ENCODE results near the gene MLLT1.

- no peak for TF ChIP-seq POLR2A (IDR thresholded peaks at IDR 0.05; ENCODE audit: borderline replicate concordance, extremely low read depth, insufficient read depth, insufficient read length)
- TF ChIP-seq CTCF (IDR thresholded peaks at IDR 0.05 in 2 of 3, conservative IDR thresholded peaks at IDR 0.05 in 1 of 3; ENCODE audit: borderline replicate concordance in 1 of 3, insufficient read depth in 1 of 3, low read depth in 2 of 3, low read length in 2 of 3), result no peak
- TF ChIP-seq MAX (IDR thresholded peaks at IDR 0.05), result no peak
- no peak for TF ChIP-seq POLR2AphosphoS5 (IDR thresholded peaks at IDR 0.05; ENCODE audit: low read depth, low read length)
- TF ChIP-seq, protein P1, sequence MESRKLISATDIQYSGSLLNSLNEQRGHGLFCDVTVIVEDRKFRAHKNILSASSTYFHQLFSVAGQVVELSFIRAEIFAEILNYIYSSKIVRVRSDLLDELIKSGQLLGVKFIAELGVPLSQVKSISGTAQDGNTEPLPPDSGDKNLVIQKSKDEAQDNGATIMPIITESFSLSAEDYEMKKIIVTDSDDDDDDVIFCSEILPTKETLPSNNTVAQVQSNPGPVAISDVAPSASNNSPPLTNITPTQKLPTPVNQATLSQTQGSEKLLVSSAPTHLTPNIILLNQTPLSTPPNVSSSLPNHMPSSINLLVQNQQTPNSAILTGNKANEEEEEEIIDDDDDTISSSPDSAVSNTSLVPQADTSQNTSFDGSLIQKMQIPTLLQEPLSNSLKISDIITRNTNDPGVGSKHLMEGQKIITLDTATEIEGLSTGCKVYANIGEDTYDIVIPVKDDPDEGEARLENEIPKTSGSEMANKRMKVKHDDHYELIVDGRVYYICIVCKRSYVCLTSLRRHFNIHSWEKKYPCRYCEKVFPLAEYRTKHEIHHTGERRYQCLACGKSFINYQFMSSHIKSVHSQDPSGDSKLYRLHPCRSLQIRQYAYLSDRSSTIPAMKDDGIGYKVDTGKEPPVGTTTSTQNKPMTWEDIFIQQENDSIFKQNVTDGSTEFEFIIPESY (IDR thresholded peaks at IDR 0.05; ENCODE audit: extremely low read depth, insufficient replicate concordance, low read length), result no peak
- TF ChIP-seq RAD21 (IDR thresholded peaks at IDR 0.05; ENCODE audit: low read depth), result no peak
- no peak for TF ChIP-seq EZH2 (IDR thresholded peaks at IDR 0.05)
- no peak for TF ChIP-seq ZFX (IDR thresholded peaks at IDR 0.05)
- TF ChIP-seq, protein P2, sequence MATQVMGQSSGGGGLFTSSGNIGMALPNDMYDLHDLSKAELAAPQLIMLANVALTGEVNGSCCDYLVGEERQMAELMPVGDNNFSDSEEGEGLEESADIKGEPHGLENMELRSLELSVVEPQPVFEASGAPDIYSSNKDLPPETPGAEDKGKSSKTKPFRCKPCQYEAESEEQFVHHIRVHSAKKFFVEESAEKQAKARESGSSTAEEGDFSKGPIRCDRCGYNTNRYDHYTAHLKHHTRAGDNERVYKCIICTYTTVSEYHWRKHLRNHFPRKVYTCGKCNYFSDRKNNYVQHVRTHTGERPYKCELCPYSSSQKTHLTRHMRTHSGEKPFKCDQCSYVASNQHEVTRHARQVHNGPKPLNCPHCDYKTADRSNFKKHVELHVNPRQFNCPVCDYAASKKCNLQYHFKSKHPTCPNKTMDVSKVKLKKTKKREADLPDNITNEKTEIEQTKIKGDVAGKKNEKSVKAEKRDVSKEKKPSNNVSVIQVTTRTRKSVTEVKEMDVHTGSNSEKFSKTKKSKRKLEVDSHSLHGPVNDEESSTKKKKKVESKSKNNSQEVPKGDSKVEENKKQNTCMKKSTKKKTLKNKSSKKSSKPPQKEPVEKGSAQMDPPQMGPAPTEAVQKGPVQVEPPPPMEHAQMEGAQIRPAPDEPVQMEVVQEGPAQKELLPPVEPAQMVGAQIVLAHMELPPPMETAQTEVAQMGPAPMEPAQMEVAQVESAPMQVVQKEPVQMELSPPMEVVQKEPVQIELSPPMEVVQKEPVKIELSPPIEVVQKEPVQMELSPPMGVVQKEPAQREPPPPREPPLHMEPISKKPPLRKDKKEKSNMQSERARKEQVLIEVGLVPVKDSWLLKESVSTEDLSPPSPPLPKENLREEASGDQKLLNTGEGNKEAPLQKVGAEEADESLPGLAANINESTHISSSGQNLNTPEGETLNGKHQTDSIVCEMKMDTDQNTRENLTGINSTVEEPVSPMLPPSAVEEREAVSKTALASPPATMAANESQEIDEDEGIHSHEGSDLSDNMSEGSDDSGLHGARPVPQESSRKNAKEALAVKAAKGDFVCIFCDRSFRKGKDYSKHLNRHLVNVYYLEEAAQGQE (IDR thresholded peaks at IDR 0.05; ENCODE audit: low read depth), result no peak
- TF ChIP-seq ATF3 (IDR thresholded peaks at IDR 0.05), result no peak
- TF ChIP-seq TCF7L2 (IDR thresholded peaks at IDR 0.05; ENCODE audit: borderline replicate concordance, extremely low read depth, insufficient read depth, insufficient read length), result no peak
- no peak for TF ChIP-seq CEBPB (IDR thresholded peaks at IDR 0.05; ENCODE audit: low read depth)
- TF ChIP-seq ELF1 (IDR thresholded peaks at IDR 0.05; ENCODE audit: borderline replicate concordance, low read depth), result no peak
Measured at GRCh38 chr19:6167115-6167514, 112.7 kb downstream of the MLLT1 start.
